Activated CD8-positive, alpha-beta T cell treated with anti-CD3 and anti-CD28 coated beads for 36 hours (primary cell): ENCODE results near the gene VWC2. TPM values are rescaled to one million over a fixed set of nuclear protein-coding genes. Genes with fewer than 3 reads are reported as not detected.

Experiments
- ATAC-seq: fragments of 200-7000 bp; cut with Tn5 transposase; one replicate; pipeline ENCODE4 v1.10.0; 2021; ENCODE audit warnings: mild to moderate bottlenecking, moderate library complexity
- CTCF ChIA-PET: fragments of 350-600 bp; sonication (Branson Sonifier 250); formaldehyde crosslinking; loops from one replicate; lab custom pipeline; 2021; ENCODE audit warnings: antibody characterized with exemption; lab: Charles Lee
- POLR2A ChIA-PET: fragments of 350-600 bp; sonication (Branson Sonifier 250); formaldehyde crosslinking; loops from one replicate; lab custom pipeline; 2021; ENCODE audit warnings: antibody characterized with exemption; lab: Charles Lee
- DNase-seq: peaks from one replicate; pipeline ENCODE4 v3.0.0-alpha.2; 2020
- H3K27ac Mint-ChIP-seq: one replicate; pipeline ENCODE4 v1.8.0; 2021; ENCODE audit warnings: mild to moderate bottlenecking, mixed read lengths
- H3K27me3 Mint-ChIP-seq: one replicate; pipeline ENCODE4 v1.8.0; 2021; ENCODE audit warnings: mixed read lengths
- H3K36me3 Mint-ChIP-seq: one replicate; pipeline ENCODE4 v1.8.0; 2021; ENCODE audit warnings: low read depth, mixed read lengths
- H3K4me1 Mint-ChIP-seq: one replicate; pipeline ENCODE4 v1.8.0; 2021; ENCODE audit warnings: low read depth, mixed read lengths
- H3K4me3 Mint-ChIP-seq: one replicate; pipeline ENCODE4 v1.8.0; 2021; ENCODE audit warnings: mild to moderate bottlenecking, moderate library complexity, mixed read lengths
- H3K9me3 Mint-ChIP-seq: one replicate; pipeline ENCODE4 v1.8.0; 2021; ENCODE audit warnings: mixed read lengths
- CTCF ChIP-seq: fragments of 200-600 bp; IDR thresholded peaks from one replicate; pipeline ENCODE4 v1.8.0; 2022; ENCODE audit warnings: antibody characterized with exemption, mild to moderate bottlenecking
- intact Hi-C: fragments of 100-400 bp; cut with micrococcal nuclease; formaldehyde crosslinking; loops from one replicate; pipeline ENCODE4 v1.10.0; 2022
- total RNA-seq, 2 experiments: library from RNA; stranded (reverse); gene quantifications; one replicate each; pipeline ENCODE4 v1.2.3, GENCODE V29; 2021

Gene VWC2
- total RNA-seq, 2 experiments from 2014 or later: not detected

GRCh38 chr7:49892481-49892880 lies 119.0 kb downstream of the VWC2 start:
- POLR2A ChIA-PET: no interaction called here
- intact Hi-C loops: no loop called here
- Mint-ChIP-seq H3K27me3 (peaks cover 2% of the 10 kb centered on the region), H3K27ac (no peak overlapping the region), H3K36me3 (no peaks in the 10 kb centered on the region), H3K4me3 (no peak overlapping the region), H3K4me1 (no peaks in the 10 kb centered on the region), H3K9me3 (no peaks in the 10 kb centered on the region)
- CTCF ChIA-PET: no interaction called here
- TF ChIP-seq CTCF: no peak
- DNase-seq (no peak), ATAC-seq (no peak)

GRCh38 chr7:49893131-49893530 lies 119.7 kb downstream of the VWC2 start:
- no peak for TF ChIP-seq CTCF
- H3K27ac Mint-ChIP-seq: no peak overlapping the region
- POLR2A ChIA-PET: no interaction called here
- CTCF ChIA-PET: no interaction called here
- intact Hi-C loops: no loop called here
- DNase-seq: no peak
- H3K9me3 Mint-ChIP-seq: no peaks in the 10 kb centered on the region
- ATAC-seq: no peak
- no peaks in the 10 kb centered on the region for H3K4me1 Mint-ChIP-seq
- H3K27me3 Mint-ChIP-seq: peaks cover 2% of the 10 kb centered on the region
- H3K4me3 Mint-ChIP-seq: no peak overlapping the region
- no peaks in the 10 kb centered on the region for H3K36me3 Mint-ChIP-seq

GRCh38 chr7:49894543-49894942 lies 121.1 kb downstream of the VWC2 start:
- DNase-seq (no peak), ATAC-seq (no peak)
- TF ChIP-seq CTCF: no peak
- Mint-ChIP-seq H3K9me3 (no peaks in the 10 kb centered on the region), H3K4me3 (no peak overlapping the region), H3K27me3 (peaks cover 2% of the 10 kb centered on the region), H3K36me3 (no peaks in the 10 kb centered on the region), H3K4me1 (no peaks in the 10 kb centered on the region), H3K27ac (no peak overlapping the region)
- intact Hi-C loops: no loop called here
- ChIA-PET CTCF (no interaction called here), POLR2A (no interaction called here)

- Mint-ChIP-seq H3K27me3 (no peaks in the 10 kb centered on the region), H3K4me3 (no peak overlapping the region), H3K4me1 (no peaks in the 10 kb centered on the region), H3K9me3 (peaks cover 6% of the 10 kb centered on the region), H3K27ac (no peak overlapping the region), H3K36me3 (no peaks in the 10 kb centered on the region)
- intact Hi-C loops: no loop called here
- DNase-seq (no peak), ATAC-seq (no peak)
- ChIA-PET POLR2A (no interaction called here), CTCF (no interaction called here)
- no peak for TF ChIP-seq CTCF
These were observed 138.5 kb downstream of the VWC2 start for GRCh38 chr7:49911909-49912308.

GRCh38 chr7:49926720-49927119 lies 153.3 kb downstream of the VWC2 start:
- no peaks in the 10 kb centered on the region for H3K36me3 Mint-ChIP-seq
- H3K4me3 Mint-ChIP-seq: no peak overlapping the region
- no peaks in the 10 kb centered on the region for H3K27me3 Mint-ChIP-seq
- peaks cover 11% of the 10 kb centered on the region for H3K9me3 Mint-ChIP-seq
- no peak for DNase-seq
- H3K4me1 Mint-ChIP-seq: no peaks in the 10 kb centered on the region
- CTCF ChIA-PET: no interaction called here
- POLR2A ChIA-PET: no interaction called here
- ATAC-seq: no peak
- no peak for TF ChIP-seq CTCF
- H3K27ac Mint-ChIP-seq: no peak overlapping the region
- intact Hi-C loops: no loop called here
